Neural progenitor cell (in vitro differentiated cells): Measurements from ENCODE around the gene DNMT1.

Experiments
- CTCF ChIP-seq: fragments of 200-600 bp; sonication (generic); IDR thresholded peaks from 2 replicates; pipeline ENCODE4 v1.5.1; 2017; ENCODE audit warnings: antibody characterized with exemption, mild to moderate bottlenecking
- EZH2phosphoT487 ChIP-seq: fragments of 200-600 bp; sonication (generic); IDR thresholded peaks from 2 replicates; pipeline ENCODE4 v1.6.1; 2017; ENCODE audit warnings: antibody characterized with exemption

GRCh38 chr19:10211691-10212090, 16.9 kb upstream of the DNMT1 start:
- TF ChIP-seq CTCF (no peak), EZH2phosphoT487 (no peak)
